K562 (cell line): Measurements from ENCODE around the gene TBL1XR1. TPM values are rescaled to one million over a fixed set of nuclear protein-coding genes. Genes with fewer than 3 reads are reported as not detected.

ENCODE experiments used
- BRCA1 ChIP-seq, 2 experiments: fragments of 450-650 bp in 1 of 2; sonication (generic) in 1 of 2; formaldehyde crosslinking in 1 of 2; IDR thresholded peaks; 2 replicates each; pipeline versions ENCODE4 v1.5.0 to v1.6.1; 2017 to 2020; ENCODE audit warnings: mild to moderate bottlenecking in 1 of 2, missing genetic modification reagents in 1 of 2
- C11orf30 ChIP-seq: fragments of 450-650 bp; IDR thresholded peaks from 2 replicates; pipeline ENCODE4 v1.6.1; 2016; ENCODE audit warnings: low read depth, mild to moderate bottlenecking
- DPF2 ChIP-seq: fragments of 450-650 bp; IDR thresholded peaks from 2 replicates; pipeline ENCODE4 v1.6.1; 2016
- FOXA3 ChIP-seq, 2 experiments: fragments of 450-650 bp in 1 of 2; sonication (generic) in 1 of 2; formaldehyde crosslinking; IDR thresholded peaks in 1 of 2; conservative IDR thresholded peaks in 1 of 2; 2 replicates each; pipeline versions ENCODE4 v1.4.0 to v1.8.0; 2020 to 2022; ENCODE audit warnings: mild to moderate bottlenecking in 2 of 2, missing genetic modification reagents in 1 of 2
- GTF2E2 ChIP-seq: fragments of 200-800 bp; sonication (Bioruptor generic); IDR thresholded peaks from 2 replicates; pipeline ENCODE4 v1.6.1; 2016; ENCODE audit warnings: missing genetic modification characterization, missing compliant biosample characterization
- HDAC8 ChIP-seq: fragments of 450-650 bp; IDR thresholded peaks from 2 replicates; pipeline ENCODE4 v1.6.1; 2016; ENCODE audit warnings: mild to moderate bottlenecking, missing genetic modification characterization, moderate library complexity, missing compliant biosample characterization
- HOXB6 ChIP-seq: fragments of 250-450 bp; sonication (Bioruptor Pico); IDR thresholded peaks from 2 replicates; pipeline ENCODE4 v1.5.1; 2022; ENCODE audit warnings: mild to moderate bottlenecking, borderline replicate concordance
- MAFG ChIP-seq: fragments of 450-650 bp; conservative IDR thresholded peaks from 2 replicates; pipeline ENCODE4 v1.6.1; 2016; ENCODE audit warnings: missing genetic modification characterization, missing compliant biosample characterization
- MEIS2 ChIP-seq: fragments of 450-650 bp; IDR thresholded peaks from 2 replicates; pipeline ENCODE4 v1.6.1; 2014; ENCODE audit warnings: mild to moderate bottlenecking; ENCODE audit not compliant: partially characterized antibody
- RBM17 ChIP-seq: fragments of 200-400 bp; formaldehyde crosslinking; IDR thresholded peaks from 2 replicates; pipeline ENCODE4 v1.6.1; 2017; ENCODE audit warnings: low read depth, mild to moderate bottlenecking, low read length, borderline replicate concordance
- ZNF586 ChIP-seq: fragments of 450-650 bp; formaldehyde crosslinking; conservative IDR thresholded peaks from 2 replicates; pipeline ENCODE4 v1.4.0; 2020; ENCODE audit warnings: mild to moderate bottlenecking, moderate library complexity
- polyA plus RNA-seq, 8 experiments: library from polyadenylated mRNA; depleted of rRNA in 4 of 8; stranded (reverse) in 5 of 8; unstranded in 3 of 8; fragments of >200 nt; fragmentation: Nextera tagmentation in 2 of 8; fragmentation: Illumina TruSeq in 1 of 8; extraction: Ambion mirVana in 2 of 8; extraction: Trizol in 1 of 8; gene quantifications; 2 replicates each; pipeline versions ENCODE4 v1.2.1 to v1.2.3, GENCODE V29; 2011 to 2014; ENCODE audit warnings: inconsistent platforms in 1 of 8, missing spikeins in 1 of 8
- total RNA-seq, 7 experiments: library from RNA; depleted of rRNA in 6 of 7; stranded (reverse); fragments of >200 nt in 6 of 7; fragmentation: Illumina TruSeq in 2 of 7; extraction: Trizol in 2 of 7; gene quantifications; 2 replicates each; pipeline versions ENCODE4 v1.2.1 to v1.2.3, GENCODE V29; 2011 to 2021; ENCODE audit warnings: low replicate concordance in 1 of 7
- TF ChIP-seq, protein P1 (sequence below): fragments of 250-450 bp; sonication (Bioruptor Pico); IDR thresholded peaks from 2 replicates; pipeline ENCODE4 v1.8.0; 2022; ENCODE audit warnings: moderate library complexity, mild to moderate bottlenecking, inconsistent platforms
- TF ChIP-seq, protein P2 (sequence below), 2 experiments: fragments of 450-650 bp; IDR thresholded peaks; 2 replicates each; pipeline ENCODE4 v1.6.1; 2018; ENCODE audit warnings: mild to moderate bottlenecking in 2 of 2, low read depth in 1 of 2; ENCODE audit not compliant: partially characterized antibody in 2 of 2

The TBL1XR1 gene
- total and polyA plus RNA-seq, 9 of the 15 experiments (the other 6 are each of a cell fraction or from before 2014, with no cell fraction given), result 19.6 to 171 (median 83.3) TPM

DNA sequence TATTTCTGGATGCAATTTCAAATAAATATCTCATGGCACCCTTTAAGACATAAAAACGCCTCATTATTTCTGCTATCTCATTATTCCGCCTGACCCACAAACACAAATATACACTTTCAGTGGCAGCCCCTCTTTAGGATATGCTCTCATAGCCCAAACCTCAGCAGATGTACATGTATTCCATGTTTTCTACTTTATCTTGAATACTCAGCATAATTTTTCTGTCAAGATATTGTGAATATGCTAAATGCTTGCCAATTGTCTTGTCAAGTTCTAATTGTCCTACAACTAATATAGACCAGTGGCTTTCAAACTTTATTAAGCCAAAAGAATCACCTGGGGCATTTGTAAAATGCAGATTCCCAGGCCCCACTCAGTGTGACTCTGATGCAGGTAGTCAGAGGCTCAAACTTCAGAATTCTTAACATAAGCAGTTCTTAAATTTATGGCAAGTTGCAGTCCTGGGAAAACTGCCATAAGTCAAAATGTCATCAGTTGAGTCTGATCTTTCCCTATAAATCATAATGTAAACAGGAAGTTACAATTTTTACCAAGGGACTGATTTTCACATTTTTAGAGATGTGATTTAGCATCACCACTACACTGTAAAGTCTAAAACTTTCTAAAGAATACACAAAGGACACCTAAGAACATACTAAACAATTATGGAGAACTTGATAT lies 135.1 kb downstream of the TBL1XR1 start (continued):
- TF ChIP-seq FOXA3 (CRISPR knock-in tag; conservative IDR thresholded peaks at IDR 0.05 in 1 of 2, IDR thresholded peaks at IDR 0.05 in 1 of 2), result peak in 1 of 2 experiments; percentile 58; a peak in 1 of 4 replicates
- TF ChIP-seq HDAC8 (tag), result no peak
- peak; percentile 28; the same call in 1 of the 2 replicates for TF ChIP-seq MAFG
- no peak for TF ChIP-seq GTF2E2
- TF ChIP-seq HOXB6, result no peak
- TF ChIP-seq C11orf30, result peak; percentile 53
- TF ChIP-seq, protein P1, sequence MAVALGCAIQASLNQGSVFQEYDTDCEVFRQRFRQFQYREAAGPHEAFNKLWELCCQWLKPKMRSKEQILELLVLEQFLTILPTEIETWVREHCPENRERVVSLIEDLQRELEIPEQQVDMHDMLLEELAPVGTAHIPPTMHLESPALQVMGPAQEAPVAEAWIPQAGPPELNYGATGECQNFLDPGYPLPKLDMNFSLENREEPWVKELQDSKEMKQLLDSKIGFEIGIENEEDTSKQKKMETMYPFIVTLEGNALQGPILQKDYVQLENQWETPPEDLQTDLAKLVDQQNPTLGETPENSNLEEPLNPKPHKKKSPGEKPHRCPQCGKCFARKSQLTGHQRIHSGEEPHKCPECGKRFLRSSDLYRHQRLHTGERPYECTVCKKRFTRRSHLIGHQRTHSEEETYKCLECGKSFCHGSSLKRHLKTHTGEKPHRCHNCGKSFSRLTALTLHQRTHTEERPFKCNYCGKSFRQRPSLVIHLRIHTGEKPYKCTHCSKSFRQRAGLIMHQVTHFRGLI (CRISPR knock-in tag), result no peak
- TF ChIP-seq, protein P2, sequence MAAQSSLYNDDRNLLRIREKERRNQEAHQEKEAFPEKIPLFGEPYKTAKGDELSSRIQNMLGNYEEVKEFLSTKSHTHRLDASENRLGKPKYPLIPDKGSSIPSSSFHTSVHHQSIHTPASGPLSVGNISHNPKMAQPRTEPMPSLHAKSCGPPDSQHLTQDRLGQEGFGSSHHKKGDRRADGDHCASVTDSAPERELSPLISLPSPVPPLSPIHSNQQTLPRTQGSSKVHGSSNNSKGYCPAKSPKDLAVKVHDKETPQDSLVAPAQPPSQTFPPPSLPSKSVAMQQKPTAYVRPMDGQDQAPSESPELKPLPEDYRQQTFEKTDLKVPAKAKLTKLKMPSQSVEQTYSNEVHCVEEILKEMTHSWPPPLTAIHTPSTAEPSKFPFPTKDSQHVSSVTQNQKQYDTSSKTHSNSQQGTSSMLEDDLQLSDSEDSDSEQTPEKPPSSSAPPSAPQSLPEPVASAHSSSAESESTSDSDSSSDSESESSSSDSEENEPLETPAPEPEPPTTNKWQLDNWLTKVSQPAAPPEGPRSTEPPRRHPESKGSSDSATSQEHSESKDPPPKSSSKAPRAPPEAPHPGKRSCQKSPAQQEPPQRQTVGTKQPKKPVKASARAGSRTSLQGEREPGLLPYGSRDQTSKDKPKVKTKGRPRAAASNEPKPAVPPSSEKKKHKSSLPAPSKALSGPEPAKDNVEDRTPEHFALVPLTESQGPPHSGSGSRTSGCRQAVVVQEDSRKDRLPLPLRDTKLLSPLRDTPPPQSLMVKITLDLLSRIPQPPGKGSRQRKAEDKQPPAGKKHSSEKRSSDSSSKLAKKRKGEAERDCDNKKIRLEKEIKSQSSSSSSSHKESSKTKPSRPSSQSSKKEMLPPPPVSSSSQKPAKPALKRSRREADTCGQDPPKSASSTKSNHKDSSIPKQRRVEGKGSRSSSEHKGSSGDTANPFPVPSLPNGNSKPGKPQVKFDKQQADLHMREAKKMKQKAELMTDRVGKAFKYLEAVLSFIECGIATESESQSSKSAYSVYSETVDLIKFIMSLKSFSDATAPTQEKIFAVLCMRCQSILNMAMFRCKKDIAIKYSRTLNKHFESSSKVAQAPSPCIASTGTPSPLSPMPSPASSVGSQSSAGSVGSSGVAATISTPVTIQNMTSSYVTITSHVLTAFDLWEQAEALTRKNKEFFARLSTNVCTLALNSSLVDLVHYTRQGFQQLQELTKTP (IDR thresholded peaks at IDR 0.05; ENCODE audit: low read depth in 1 of 2, partially characterized antibody in 2 of 2), result no peak
- no peak for TF ChIP-seq BRCA1 (IDR thresholded peaks at IDR 0.05)
- no peak for TF ChIP-seq BRCA1 (CRISPR knock-in tag; IDR thresholded peaks at IDR 0.05)
- TF ChIP-seq ZNF586 (CRISPR knock-in tag), result no peak
- TF ChIP-seq MEIS2, result peak; percentile 92
- no peak for TF ChIP-seq DPF2
- TF ChIP-seq RBM17, result no peak
